H1 (cell line): Measurements from ENCODE around the gene VWA1. TPM values are rescaled to one million over a fixed set of nuclear protein-coding genes. Genes with fewer than 3 reads are reported as not detected.

Experiments
- CTCF ChIA-PET: fragments of 300-600 bp; sonication (Branson Sonifier 250); formaldehyde crosslinking; loops from one replicate; lab custom pipeline; 2021; ENCODE audit not compliant: partially characterized antibody; lab: Charles Lee
- POLR2A ChIA-PET: fragments of 300-600 bp; sonication (Branson Sonifier 250); formaldehyde crosslinking; loops from one replicate; lab custom pipeline; 2021; ENCODE audit warnings: inconsistent platforms; ENCODE audit not compliant: partially characterized antibody; lab: Charles Lee
- DNase-seq, 2 experiments: peaks; one replicate each; pipeline versions ENCODE4 v3.0.0 to v3.0.0-alpha.2; 2010 to 2022; ENCODE audit warnings: low spot score in 2 of 2, low read depth in 1 of 2, mixed read lengths in 1 of 2
- FAIRE-seq: peaks from 2 replicates; lab custom pipeline; 2011; peaks lifted over from hg19 to GRCh38; lab: Jason Lieb, UNC
- H2AFZ ChIP-seq: 2 replicates; pipeline ENCODE4 v1.8.1; 2012; ENCODE audit warnings: low read length, inconsistent platforms
- H2AK5ac ChIP-seq: 2 replicates; pipeline ENCODE4 v1.6.1; 2013; ENCODE audit warnings: low read depth, low read length
- H2BK120ac ChIP-seq: replicated peaks from 2 replicates; pipeline ENCODE3; 2013; ENCODE audit warnings: low read depth, low read length, inconsistent platforms
- H2BK12ac ChIP-seq: 2 replicates; pipeline ENCODE4 v1.6.1; 2013; ENCODE audit warnings: low read depth, low read length
- H2BK15ac ChIP-seq: 2 replicates; pipeline ENCODE4 v1.6.1; 2013; ENCODE audit warnings: low read length
- H2BK20ac ChIP-seq: 2 replicates; pipeline ENCODE4 v1.6.1; 2013; ENCODE audit warnings: low read length
- H2BK5ac ChIP-seq: 2 replicates; pipeline ENCODE4 v1.6.1; 2013; ENCODE audit warnings: low read depth, low read length
- H3K14ac ChIP-seq: 2 replicates; pipeline ENCODE4 v1.6.1; 2013; ENCODE audit warnings: inconsistent platforms; ENCODE audit not compliant: insufficient read length
- H3K18ac ChIP-seq: 2 replicates; pipeline ENCODE4 v1.6.1; 2013; ENCODE audit warnings: low read length; ENCODE audit errors: extremely low read depth
- H3K23ac ChIP-seq: 2 replicates; pipeline ENCODE4 v1.6.1; 2013; ENCODE audit warnings: inconsistent platforms; ENCODE audit not compliant: insufficient read length
- H3K23me2 ChIP-seq: 2 replicates; pipeline ENCODE4 v1.6.1; 2013; ENCODE audit warnings: low read depth, low read length
- H3K27ac ChIP-seq: 2 replicates; pipeline ENCODE4 v1.6.1; 2011; ENCODE audit warnings: low read depth, low read length, inconsistent platforms
- H3K27me3 ChIP-seq, 4 experiments: replicated peaks in 1 of 4; 1 replicate in 1 of 4; 2 replicates in 3 of 4; pipeline versions ENCODE4 v1.6.1 to v1.8.1; 2011 to 2013; ENCODE audit warnings: low read length in 3 of 4, mild to moderate bottlenecking in 3 of 4, inconsistent platforms in 2 of 4, mixed read lengths in 2 of 4, moderate library complexity in 1 of 4; ENCODE audit not compliant: control insufficient read depth in 3 of 4, insufficient read depth in 3 of 4; ENCODE audit errors: extremely low read depth in 1 of 4
- H3K36me3 ChIP-seq, 4 experiments: 2 replicates each; pipeline versions ENCODE4 v1.6.1 to v1.8.1; 2011 to 2013; ENCODE audit warnings: mild to moderate bottlenecking in 4 of 4, low read length in 3 of 4, moderate library complexity in 2 of 4, control low read depth in 1 of 4, inconsistent platforms in 1 of 4; ENCODE audit not compliant: insufficient read depth in 4 of 4, control insufficient read depth in 2 of 4
- H3K4ac ChIP-seq: replicated peaks from 2 replicates; pipeline ENCODE3; 2013; ENCODE audit warnings: low read length, low read depth, mixed read lengths, inconsistent platforms; ENCODE audit not compliant: insufficient read length
- H3K4me1 ChIP-seq, 4 experiments: replicated peaks in 1 of 4; 1 replicate in 1 of 4; 2 replicates in 3 of 4; pipeline versions ENCODE4 v1.6.1 to v1.8.1; 2011 to 2013; ENCODE audit warnings: low read length in 3 of 4, inconsistent platforms in 2 of 4, mixed read lengths in 1 of 4; ENCODE audit not compliant: insufficient read depth in 4 of 4, control insufficient read depth in 3 of 4
- H3K4me2 ChIP-seq, 2 experiments: 2 replicates each; pipeline versions ENCODE4 v1.6.1 to v1.8.1; 2011 to 2013; ENCODE audit warnings: low read depth in 2 of 2, low read length in 2 of 2, control low read depth in 1 of 2, inconsistent platforms in 1 of 2, mild to moderate bottlenecking in 1 of 2; ENCODE audit not compliant: insufficient read depth in 1 of 2
- H3K4me3 ChIP-seq, 4 experiments: fragments of 200-600, 300-600 bp in 1 of 4; sonication (generic), shearing (Covaris generic), sonication (Bioruptor Twin) in 1 of 4; 2 replicates each; pipeline versions ENCODE4 v1.5.1 to v1.8.1; 2011 to 2016; ENCODE audit warnings: low read length in 4 of 4, low read depth in 3 of 4, control low read depth in 2 of 4, inconsistent platforms in 2 of 4, mild to moderate bottlenecking in 2 of 4, mixed read lengths in 1 of 4, moderate library complexity in 1 of 4; ENCODE audit not compliant: insufficient read depth in 2 of 4; ENCODE audit errors: extremely low read depth in 1 of 4
- H3K56ac ChIP-seq: replicated peaks from 2 replicates; pipeline ENCODE3; 2013; ENCODE audit warnings: low read depth, mild to moderate bottlenecking, mixed read lengths, low read length, inconsistent platforms; ENCODE audit not compliant: insufficient read length
- H3K79me1 ChIP-seq: 2 replicates; pipeline ENCODE4 v1.6.1; 2013; ENCODE audit warnings: low read depth, low read length, control low read depth
- H3K79me2 ChIP-seq, 2 experiments: 2 replicates each; pipeline versions ENCODE4 v1.6.1 to v1.8.1; 2012 to 2013; ENCODE audit warnings: low read length in 2 of 2, mild to moderate bottlenecking in 2 of 2, inconsistent platforms in 1 of 2; ENCODE audit not compliant: insufficient read depth in 2 of 2, control insufficient read depth in 1 of 2
- H3K9ac ChIP-seq, 4 experiments: replicated peaks in 1 of 4; 1 replicate in 1 of 4; 2 replicates in 3 of 4; pipeline versions ENCODE4 v1.6.1 to v1.8.1; 2011 to 2013; ENCODE audit warnings: low read depth in 3 of 4, low read length in 3 of 4, control low read depth in 2 of 4, mild to moderate bottlenecking in 2 of 4, moderate library complexity in 2 of 4, inconsistent platforms in 1 of 4; ENCODE audit errors: extremely low read depth in 1 of 4
- H3K9me3 ChIP-seq, 2 experiments: 2 replicates each; pipeline versions ENCODE4 v1.6.1 to v1.8.1; 2012 to 2013; ENCODE audit warnings: mild to moderate bottlenecking in 2 of 2, moderate library complexity in 2 of 2, control low read depth in 1 of 2, inconsistent platforms in 1 of 2, low read depth in 1 of 2, low read length in 1 of 2, mixed read lengths in 1 of 2; ENCODE audit not compliant: insufficient read depth in 2 of 2
- H4K20me1 ChIP-seq, 2 experiments: replicated peaks in 1 of 2; 2 replicates each; pipeline versions ENCODE3 to v1.8.1; 2011 to 2013; ENCODE audit warnings: inconsistent platforms in 2 of 2, low read length in 2 of 2, mild to moderate bottlenecking in 1 of 2; ENCODE audit not compliant: insufficient read depth in 2 of 2, control insufficient read depth in 1 of 2
- H4K5ac ChIP-seq: 2 replicates; pipeline ENCODE4 v1.6.1; 2013; ENCODE audit warnings: low read length, low read depth, mixed read lengths, inconsistent platforms; ENCODE audit not compliant: insufficient read length
- H4K8ac ChIP-seq: 2 replicates; pipeline ENCODE4 v1.8.0; 2013; ENCODE audit warnings: mild to moderate bottlenecking, moderate library complexity, low read length, inconsistent platforms; ENCODE audit not compliant: insufficient read depth; ENCODE audit errors: extremely low read depth
- H4K91ac ChIP-seq: replicated peaks from 2 replicates; pipeline ENCODE3; 2013; ENCODE audit warnings: low read length, mixed read lengths, inconsistent platforms; ENCODE audit not compliant: insufficient read length
- CHD2 ChIP-seq: IDR thresholded peaks from 2 replicates; pipeline ENCODE4 v1.6.1; 2012; ENCODE audit warnings: low read length, improper control_type of control experiment
- CTBP2 ChIP-seq: IDR thresholded peaks from 2 replicates; pipeline ENCODE4 v1.7.0; 2011; ENCODE audit warnings: borderline replicate concordance, mild to moderate bottlenecking, moderate library complexity, mixed read lengths, low read length; ENCODE audit not compliant: insufficient read depth, insufficient read length
- EP300 ChIP-seq, 2 experiments: IDR thresholded peaks; 1 replicate in 1 of 2; 2 replicates in 1 of 2; pipeline ENCODE4 v1.6.1; 2011 to 2012; ENCODE audit warnings: low read depth in 2 of 2, low read length in 2 of 2, mild to moderate bottlenecking in 2 of 2, borderline replicate concordance in 1 of 2, inconsistent platforms in 1 of 2, moderate library complexity in 1 of 2
- POLR2A ChIP-seq, 2 experiments: IDR thresholded peaks; 1 replicate in 1 of 2; 2 replicates in 1 of 2; pipeline ENCODE4 v1.6.1; 2011; ENCODE audit warnings: low read depth in 2 of 2, low read length in 2 of 2, mild to moderate bottlenecking in 2 of 2; ENCODE audit errors: control extremely low read depth in 1 of 2
- POU5F1 ChIP-seq: IDR thresholded peaks from 2 replicates; pipeline ENCODE4 v1.6.1; 2011; ENCODE audit warnings: low read depth, mild to moderate bottlenecking, low read length, moderate library complexity
- RAD21 ChIP-seq, 2 experiments: IDR thresholded peaks in 1 of 2; conservative IDR thresholded peaks in 1 of 2; 2 replicates each; pipeline ENCODE4 v1.6.1; 2011; ENCODE audit warnings: low read depth in 2 of 2, low read length in 2 of 2, improper control_type of control experiment in 1 of 2, inconsistent platforms in 1 of 2, mild to moderate bottlenecking in 1 of 2, moderate library complexity in 1 of 2
- RXRA ChIP-seq: IDR thresholded peaks from 2 replicates; pipeline ENCODE4 v1.6.1; 2011; ENCODE audit warnings: low read depth, mild to moderate bottlenecking, low read length, moderate library complexity; ENCODE audit not compliant: insufficient read depth
- SAP30 ChIP-seq: fragments of 300-600 bp; sonication (generic); IDR thresholded peaks from 2 replicates; pipeline ENCODE4 v1.7.1; 2012; ENCODE audit warnings: low read length, moderate library complexity, mild to moderate bottlenecking, inconsistent platforms; ENCODE audit not compliant: insufficient read depth, insufficient replicate concordance
- SP1 ChIP-seq: IDR thresholded peaks from 2 replicates; pipeline ENCODE4 v1.6.1; 2011; ENCODE audit warnings: low read depth, low read length
- TAF1 ChIP-seq: IDR thresholded peaks from 2 replicates; pipeline ENCODE4 v1.6.1; 2011; ENCODE audit warnings: mild to moderate bottlenecking, low read depth, low read length
- ZNF274 ChIP-seq: IDR thresholded peaks from 2 replicates; pipeline ENCODE4 v1.7.0; 2012; ENCODE audit warnings: low read length, borderline replicate concordance; ENCODE audit errors: extremely low read depth
- WGBS, 2 experiments: shearing (Covaris generic) in 1 of 2; methylation state at CpG; one replicate each; pipeline versions ENCODE4 v1.1.6 to v1.1.7; 2013 to 2015; ENCODE audit warnings: low lambda C conversion rate in 2 of 2, mixed read lengths in 2 of 2, inconsistent platforms in 1 of 2, low coverage in 1 of 2, missing lambda C conversion rate in 1 of 2; ENCODE audit not compliant: insufficient replicate concordance in 2 of 2, insufficient coverage in 1 of 2, insufficient read length in 1 of 2; ENCODE audit errors: extremely low coverage in 1 of 2, missing lambda C conversion rate in 1 of 2; 5-methylcytosine and 5-hydroxymethylcytosine counted together
- polyA plus RNA-seq, 7 experiments: library from polyadenylated mRNA; depleted of rRNA in 3 of 7; stranded (reverse) in 5 of 7; unstranded in 2 of 7; fragments of >200 nt in 5 of 7; fragments of 200-250 nt in 2 of 7; gene quantifications; 1 replicate in 5 of 7; 2 replicates in 1 of 7; 4 replicates in 1 of 7; pipeline versions ENCODE4 v1.2.1 to v1.2.3, GENCODE V29; 2011 to 2013; ENCODE audit warnings: missing spikeins in 2 of 7, mixed read lengths in 2 of 7
- total RNA-seq: library from RNA; stranded (reverse); fragmentation: NEBNext Ultra II Directional; extraction: Animal tissue kit (Norgen Biotek cat#: 25700); gene quantifications from 2 replicates; pipeline ENCODE4 v1.2.1, GENCODE V29; 2021
- TF ChIP-seq, protein P1 (sequence below): IDR thresholded peaks from 2 replicates; pipeline ENCODE4 v1.6.1; 2012; ENCODE audit warnings: inconsistent platforms

Gene VWA1
- total and polyA plus RNA-seq, 2 of the 8 experiments (the other 6 are each of a cell fraction or from before 2014, with no cell fraction given) = 16.0 to 36.6 TPM

DNA sequence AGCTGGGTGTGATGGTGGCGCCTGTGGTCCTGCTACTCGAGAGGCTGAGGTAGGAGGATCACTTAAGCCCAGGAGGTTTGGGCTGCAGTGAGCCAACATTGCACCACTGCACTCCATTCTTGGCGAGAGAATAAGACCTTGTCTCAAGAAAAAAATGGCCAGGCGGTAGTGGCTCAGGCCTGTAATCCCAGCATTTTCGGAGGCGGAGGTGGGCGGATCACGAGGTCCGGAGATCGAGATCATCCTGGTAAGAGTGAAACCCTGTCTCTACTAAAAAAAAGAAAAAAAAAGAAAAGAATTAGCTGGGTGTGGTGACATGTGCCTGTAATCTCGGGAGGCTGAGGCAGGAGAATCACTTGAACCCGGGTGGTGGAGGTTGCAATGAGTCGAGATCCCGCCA, 47.4 kb downstream of the VWA1 start:
- peak overlapping the region; percentile 85; the same call in 1 of the 2 replicates for H4K8ac ChIP-seq
- no peaks in the 10 kb centered on the region; the same call in 1 of the 2 replicates for H3K23me2 ChIP-seq
- FAIRE-seq (no peak), DNase-seq (no peak)
- no peak overlapping the region for H3K23ac ChIP-seq
- H3K14ac ChIP-seq = no peak overlapping the region
- H2BK12ac ChIP-seq = no peak overlapping the region
- H2AFZ ChIP-seq = no peak overlapping the region
- no peak overlapping the region for H2BK5ac ChIP-seq
- no peaks in the 10 kb centered on the region for H3K27me3 ChIP-seq
- H3K56ac ChIP-seq = no peak overlapping the region
- H3K4me1 ChIP-seq = no peaks in the 10 kb centered on the region; a peak in 1 of 7 replicates
- H3K9ac ChIP-seq = no peak overlapping the region
- no peak overlapping the region for H2BK20ac ChIP-seq
- POLR2A ChIA-PET = interaction anchor here (0.6 to 1.5 kb wide), 4 partner anchors 8 to 98 kb away, joined by 3 to 5 read pairs (median 4); no protein-coding TSS in a partner anchor
- H3K4me2 ChIP-seq = no peak overlapping the region
- H3K4ac ChIP-seq = no peak overlapping the region
- H3K79me2 ChIP-seq = no peaks in the 10 kb centered on the region
- no peak overlapping the region for H2AK5ac ChIP-seq
- 96% methylated on average over 14 of the region's 14 CpGs; no CpG with 5 or more reads in 1 of the 2 experiments for WGBS, 2 experiments
- CTCF ChIA-PET = interaction anchor here (0.9 to 1.5 kb wide), 4 partner anchors 9 to 23 kb away, joined by 3 to 5 read pairs (median 4); no protein-coding TSS in a partner anchor
- no peak overlapping the region for H2BK120ac ChIP-seq
- H3K36me3 ChIP-seq = peaks cover 15 to 60% (median 34%) of the 10 kb centered on the region in 4 experiments
- no peak overlapping the region for H3K4me3 ChIP-seq
- no peak overlapping the region for H2BK15ac ChIP-seq
- no peaks in the 10 kb centered on the region for H3K9me3 ChIP-seq
- H4K20me1 ChIP-seq = peaks cover 0 to 9% of the 10 kb centered on the region in 2 experiments
- H4K5ac ChIP-seq = no peak overlapping the region
- H4K91ac ChIP-seq = no peak overlapping the region
- H3K79me1 ChIP-seq = 0 out of 2 replicates have a peak, but pooled peaks cover 3% of the 10 kb centered on the region
- no peak overlapping the region for H3K18ac ChIP-seq
- no peak overlapping the region for H3K27ac ChIP-seq
- TF ChIP-seq, protein P1, sequence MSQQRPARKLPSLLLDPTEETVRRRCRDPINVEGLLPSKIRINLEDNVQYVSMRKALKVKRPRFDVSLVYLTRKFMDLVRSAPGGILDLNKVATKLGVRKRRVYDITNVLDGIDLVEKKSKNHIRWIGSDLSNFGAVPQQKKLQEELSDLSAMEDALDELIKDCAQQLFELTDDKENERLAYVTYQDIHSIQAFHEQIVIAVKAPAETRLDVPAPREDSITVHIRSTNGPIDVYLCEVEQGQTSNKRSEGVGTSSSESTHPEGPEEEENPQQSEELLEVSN = no peak
- TF ChIP-seq RAD21 (IDR thresholded peaks at IDR 0.05 in 1 of 2, conservative IDR thresholded peaks at IDR 0.05 in 1 of 2; ENCODE audit: low read depth in 2 of 2, low read length in 2 of 2) (no peak), SP1 (no peak), SAP30 (no peak), CTBP2 (no peak), CHD2 (no peak), POLR2A (IDR thresholded peaks at IDR 0.05; ENCODE audit: control extremely low read depth in 1 of 2, low read depth in 2 of 2, low read length in 2 of 2) (no peak), POU5F1 (no peak), RXRA (no peak), ZNF274 (no peak), TAF1 (no peak), EP300 (IDR thresholded peaks at IDR 0.05; ENCODE audit: borderline replicate concordance in 1 of 2, low read depth in 2 of 2, low read length in 2 of 2) (no peak)
